ENCODE data around the gene KPNA3. TPM values are rescaled to one million over a fixed set of nuclear protein-coding genes. Genes with fewer than 3 reads are reported as not detected.

Gene KPNA3
- polyA plus RNA-seq, 1 of the 3 experiments (the other 2 are of a cell fraction): 11.3 TPM

DNA sequence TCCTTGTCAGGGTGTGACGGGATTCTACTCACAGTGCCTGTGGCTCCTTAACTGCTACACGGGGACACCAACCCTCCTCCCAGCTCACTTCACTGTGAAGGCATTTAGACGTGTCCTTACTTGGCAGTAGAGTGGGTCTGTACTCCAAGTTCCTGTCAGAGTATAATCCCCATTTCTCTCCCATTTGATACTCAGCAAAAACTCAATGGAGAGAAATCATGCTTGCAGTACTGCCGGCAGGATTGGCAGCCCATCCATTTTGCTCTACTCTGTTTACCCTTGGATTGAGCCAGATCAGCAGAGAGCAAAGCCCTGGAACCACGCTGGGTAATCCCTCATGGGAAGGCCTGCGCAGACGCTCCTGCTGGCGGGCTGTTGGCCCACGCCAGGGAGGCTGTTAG, 135.2 kb downstream of the KPNA3 start:
- H3K36me3 ChIP-seq (replicated peaks in 1 of 2; ENCODE audit: control insufficient read depth in 1 of 2, insufficient read depth in 2 of 2, low read length in 1 of 2): peaks cover 11 to 12% of the 10 kb centered on the region in 2 experiments
- no peak overlapping the region for H3K27ac ChIP-seq (ENCODE audit: low read depth in 2 of 2, low read length in 1 of 2)
- H3K4me1 ChIP-seq (ENCODE audit: control insufficient read depth in 1 of 2, insufficient read depth in 2 of 2, low read depth in 1 of 2, low read length in 1 of 2): no peaks in the 10 kb centered on the region; a peak in 1 of 4 replicates
- TF ChIP-seq RAD21 (IDR thresholded peaks at IDR 0.05; ENCODE audit: low read length) (no peak), TCF12 (IDR thresholded peaks at IDR 0.05) (no peak), TAF1 (IDR thresholded peaks at IDR 0.05; ENCODE audit: borderline replicate concordance, low read depth, low read length) (no peak), NFIC (IDR thresholded peaks at IDR 0.05; ENCODE audit: borderline replicate concordance) (no peak), FOXM1 (IDR thresholded peaks at IDR 0.05; ENCODE audit: low read depth) (no peak), MEF2A (IDR thresholded peaks at IDR 0.05; ENCODE audit: borderline replicate concordance, low read depth) (no peak), GABPA (IDR thresholded peaks at IDR 0.05; ENCODE audit: low read depth) (no peak), JUND (IDR thresholded peaks at IDR 0.05) (no peak), EZH2phosphoT487 (IDR thresholded peaks at IDR 0.05; ENCODE audit: borderline replicate concordance, low read depth) (no peak), GATA2 (CRISPR knock-in tag; IDR thresholded peaks at IDR 0.05) (no peak), MXI1 (IDR thresholded peaks at IDR 0.05; ENCODE audit: low read depth, low read length) (no peak), CHD2 (IDR thresholded peaks at IDR 0.05; ENCODE audit: low read length, partially characterized antibody) (no peak), YY1 (IDR thresholded peaks at IDR 0.05; ENCODE audit: low read depth) (no peak)
- TF ChIP-seq, protein P1, sequence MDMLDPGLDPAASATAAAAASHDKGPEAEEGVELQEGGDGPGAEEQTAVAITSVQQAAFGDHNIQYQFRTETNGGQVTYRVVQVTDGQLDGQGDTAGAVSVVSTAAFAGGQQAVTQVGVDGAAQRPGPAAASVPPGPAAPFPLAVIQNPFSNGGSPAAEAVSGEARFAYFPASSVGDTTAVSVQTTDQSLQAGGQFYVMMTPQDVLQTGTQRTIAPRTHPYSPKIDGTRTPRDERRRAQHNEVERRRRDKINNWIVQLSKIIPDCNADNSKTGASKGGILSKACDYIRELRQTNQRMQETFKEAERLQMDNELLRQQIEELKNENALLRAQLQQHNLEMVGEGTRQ (IDR thresholded peaks at IDR 0.05; ENCODE audit: borderline replicate concordance, low read depth, low read length): no peak
- ChIA-PET CTCF (no interaction called here), POLR2A (no interaction called here)
- H3F3A ChIP-seq (replicated peaks; ENCODE audit: insufficient read depth): peaks cover 7% of the 10 kb centered on the region
- no peak overlapping the region for H3K4me3 ChIP-seq (ENCODE audit: low read depth in 2 of 2, low read length in 1 of 2)
- no peaks in the 10 kb centered on the region for H3K9me2 ChIP-seq
- no peak overlapping the region for H2AFZ ChIP-seq (ENCODE audit: low read depth)
- no peak for DNase-seq
- H3K27me3 ChIP-seq (ENCODE audit: insufficient read depth): no peaks in the 10 kb centered on the region
- H3K9ac ChIP-seq: no peak overlapping the region
- H4K20me1 ChIP-seq (ENCODE audit: insufficient read depth): no peaks in the 10 kb centered on the region
- no peaks in the 10 kb centered on the region for H3K9me3 ChIP-seq
- no peaks in the 10 kb centered on the region for H3K79me2 ChIP-seq (ENCODE audit: insufficient read depth)
- WGBS (ENCODE audit: low lambda C conversion rate): 92% methylated on average over 9 of the region's 9 CpGs
- no peak overlapping the region for H3K4me2 ChIP-seq

DNA sequence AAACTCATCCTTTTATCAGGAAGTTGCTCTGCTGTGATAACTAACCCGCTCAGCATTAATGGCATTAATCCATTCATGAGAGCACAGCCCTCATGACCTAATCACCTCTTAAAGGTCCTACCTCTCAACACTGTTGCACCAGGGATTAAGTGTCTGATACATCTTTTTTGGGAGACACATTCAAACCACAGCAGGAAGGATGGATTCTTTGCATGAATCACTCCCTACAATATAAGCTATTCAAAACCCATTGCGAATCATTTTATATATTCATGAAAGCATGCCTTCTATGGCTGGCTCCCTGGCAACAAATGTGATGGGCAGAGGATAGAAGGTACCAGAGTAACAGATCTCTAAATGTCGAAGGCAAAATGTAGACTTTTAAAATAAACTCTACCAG, 136.6 kb downstream of the KPNA3 start:
- Histone ChIP-seq H3K27me3 (ENCODE audit: insufficient read depth) (no peaks in the 10 kb centered on the region), H4K20me1 (ENCODE audit: insufficient read depth) (no peaks in the 10 kb centered on the region), H3K4me2 (no peak overlapping the region), H3K9me2 (no peaks in the 10 kb centered on the region), H3K27ac (ENCODE audit: low read depth in 2 of 2, low read length in 1 of 2) (no peak overlapping the region), H3K36me3 (replicated peaks in 1 of 2; ENCODE audit: control insufficient read depth in 1 of 2, insufficient read depth in 2 of 2, low read length in 1 of 2) (peaks cover 5 to 9% of the 10 kb centered on the region in 2 experiments), H2AFZ (ENCODE audit: low read depth) (no peak overlapping the region), H3F3A (replicated peaks; ENCODE audit: insufficient read depth) (peaks cover 7% of the 10 kb centered on the region), H3K9ac (no peak overlapping the region), H3K79me2 (ENCODE audit: insufficient read depth) (no peaks in the 10 kb centered on the region), H3K4me3 (ENCODE audit: low read depth in 2 of 2, low read length in 1 of 2) (no peak overlapping the region), H3K9me3 (no peaks in the 10 kb centered on the region), H3K4me1 (ENCODE audit: control insufficient read depth in 1 of 2, insufficient read depth in 2 of 2, low read depth in 1 of 2, low read length in 1 of 2) (no peaks in the 10 kb centered on the region; a peak in 1 of 4 replicates)
- no peak for TF ChIP-seq EP300 (IDR thresholded peaks at IDR 0.05; ENCODE audit: borderline replicate concordance in 1 of 2, low read depth in 1 of 2, low read length in 1 of 2)
- no peak for TF ChIP-seq TCF12 (IDR thresholded peaks at IDR 0.05)
- no peak for TF ChIP-seq ELF1 (IDR thresholded peaks at IDR 0.05)
- TF ChIP-seq, protein P2, sequence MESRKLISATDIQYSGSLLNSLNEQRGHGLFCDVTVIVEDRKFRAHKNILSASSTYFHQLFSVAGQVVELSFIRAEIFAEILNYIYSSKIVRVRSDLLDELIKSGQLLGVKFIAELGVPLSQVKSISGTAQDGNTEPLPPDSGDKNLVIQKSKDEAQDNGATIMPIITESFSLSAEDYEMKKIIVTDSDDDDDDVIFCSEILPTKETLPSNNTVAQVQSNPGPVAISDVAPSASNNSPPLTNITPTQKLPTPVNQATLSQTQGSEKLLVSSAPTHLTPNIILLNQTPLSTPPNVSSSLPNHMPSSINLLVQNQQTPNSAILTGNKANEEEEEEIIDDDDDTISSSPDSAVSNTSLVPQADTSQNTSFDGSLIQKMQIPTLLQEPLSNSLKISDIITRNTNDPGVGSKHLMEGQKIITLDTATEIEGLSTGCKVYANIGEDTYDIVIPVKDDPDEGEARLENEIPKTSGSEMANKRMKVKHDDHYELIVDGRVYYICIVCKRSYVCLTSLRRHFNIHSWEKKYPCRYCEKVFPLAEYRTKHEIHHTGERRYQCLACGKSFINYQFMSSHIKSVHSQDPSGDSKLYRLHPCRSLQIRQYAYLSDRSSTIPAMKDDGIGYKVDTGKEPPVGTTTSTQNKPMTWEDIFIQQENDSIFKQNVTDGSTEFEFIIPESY (IDR thresholded peaks at IDR 0.05; ENCODE audit: borderline replicate concordance, low read depth): no peak
- no peak for TF ChIP-seq TAF1 (IDR thresholded peaks at IDR 0.05; ENCODE audit: borderline replicate concordance, low read depth, low read length)
- TF ChIP-seq, protein P3, sequence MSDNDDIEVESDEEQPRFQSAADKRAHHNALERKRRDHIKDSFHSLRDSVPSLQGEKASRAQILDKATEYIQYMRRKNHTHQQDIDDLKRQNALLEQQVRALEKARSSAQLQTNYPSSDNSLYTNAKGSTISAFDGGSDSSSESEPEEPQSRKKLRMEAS (IDR thresholded peaks at IDR 0.05; ENCODE audit: low read depth): no peak
- no peak for TF ChIP-seq YY1 (IDR thresholded peaks at IDR 0.05; ENCODE audit: low read depth)
- TF ChIP-seq TEAD4 (IDR thresholded peaks at IDR 0.05; ENCODE audit: borderline replicate concordance, insufficient read depth): no peak
- TF ChIP-seq EZH2phosphoT487 (IDR thresholded peaks at IDR 0.05; ENCODE audit: borderline replicate concordance, low read depth): no peak
- no peak for TF ChIP-seq RXRA (IDR thresholded peaks at IDR 0.05; ENCODE audit: borderline replicate concordance, low read depth)
- no peak for TF ChIP-seq MEF2A (IDR thresholded peaks at IDR 0.05; ENCODE audit: borderline replicate concordance, low read depth)
- TF ChIP-seq FOSL2 (IDR thresholded peaks at IDR 0.05; ENCODE audit: borderline replicate concordance, low read depth): no peak
- TF ChIP-seq SIN3A (IDR thresholded peaks at IDR 0.05; ENCODE audit: borderline replicate concordance, low read depth, low read length): no peak
- TF ChIP-seq, protein P4, sequence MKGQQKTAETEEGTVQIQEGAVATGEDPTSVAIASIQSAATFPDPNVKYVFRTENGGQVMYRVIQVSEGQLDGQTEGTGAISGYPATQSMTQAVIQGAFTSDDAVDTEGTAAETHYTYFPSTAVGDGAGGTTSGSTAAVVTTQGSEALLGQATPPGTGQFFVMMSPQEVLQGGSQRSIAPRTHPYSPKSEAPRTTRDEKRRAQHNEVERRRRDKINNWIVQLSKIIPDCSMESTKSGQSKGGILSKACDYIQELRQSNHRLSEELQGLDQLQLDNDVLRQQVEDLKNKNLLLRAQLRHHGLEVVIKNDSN (IDR thresholded peaks at IDR 0.05; ENCODE audit: borderline replicate concordance, low read depth): no peak
- TF ChIP-seq SMC3 (IDR thresholded peaks at IDR 0.05; ENCODE audit: low read depth, low read length): no peak
- TF ChIP-seq, protein P1 (IDR thresholded peaks at IDR 0.05; ENCODE audit: borderline replicate concordance, low read depth, low read length): no peak
- no peak for TF ChIP-seq GABPA (IDR thresholded peaks at IDR 0.05; ENCODE audit: low read depth)
- ChIA-PET CTCF (no interaction called here), POLR2A (no interaction called here)
- 88% methylated on average over 3 of the region's 3 CpGs for WGBS (ENCODE audit: low lambda C conversion rate)
- no peak for DNase-seq

Data from SK-N-SH (cell line).